HG02642 (cell line): ENCODE measurements around the gene SLC12A1.
"Not testable (repeated sequence)": the region's sequence is repeated elsewhere in the genome, so short reads cannot be mapped to it uniquely, and the experiment has no call there.

ENCODE experiments used
- ATAC-seq: cut with Tn5 transposase; IDR thresholded peaks from one replicate; pipeline ENCODE4 v1.9.1; 2021; ENCODE audit warnings: mild to moderate bottlenecking; ENCODE audit not compliant: unreplicated experiment, poor library complexity

SLC12A1 gene

GRCh38 chr15:48300038-48300437 is 93.9 kb downstream of the SLC12A1 start:
- ATAC-seq: no peak

GRCh38 chr15:48304398-48304797 is 98.3 kb downstream of the SLC12A1 start:
- ATAC-seq: no peak

- ATAC-seq: no peak
These were observed 100.5 kb downstream of the SLC12A1 start for GRCh38 chr15:48306639-48307038.

GRCh38 chr15:48307586-48307985 is 101.5 kb downstream of the SLC12A1 start:
- ATAC-seq: no peak

GRCh38 chr15:48309740-48310139 is 103.6 kb downstream of the SLC12A1 start:
- ATAC-seq: no peak

GRCh38 chr15:48313216-48313615 is 107.1 kb downstream of the SLC12A1 start:
- no peak for ATAC-seq

- ATAC-seq: no peak
These were observed 108.9 kb downstream of the SLC12A1 start for GRCh38 chr15:48315041-48315440.

GRCh38 chr15:48317221-48317620 is 111.1 kb downstream of the SLC12A1 start:
- ATAC-seq: no peak

GRCh38 chr15:48318131-48318530 is 112.0 kb downstream of the SLC12A1 start:
- no peak for ATAC-seq

- ATAC-seq: no peak
These were observed 117.2 kb downstream of the SLC12A1 start for GRCh38 chr15:48323294-48323693.

GRCh38 chr15:48324949-48325348 is 118.8 kb downstream of the SLC12A1 start:
- no peak for ATAC-seq

- no peak for ATAC-seq
These were observed 119.3 kb downstream of the SLC12A1 start for GRCh38 chr15:48325400-48325799.

- ATAC-seq: not testable (repeated sequence)
These were observed 120.1 kb downstream of the SLC12A1 start for GRCh38 chr15:48326180-48326579.

- ATAC-seq: no peak
These were observed 124.1 kb downstream of the SLC12A1 start for GRCh38 chr15:48330105-48330785.

- ATAC-seq: peak; percentile 91
These were observed 125.0 kb downstream of the SLC12A1 start, which contains the start of gene DUT for GRCh38 chr15:48330855-48331795. Gene DUT, plus strand, starts transcription at chr15:48331429. Its CDS starts 87 bp downstream, at chr15:48331516.

GRCh38 chr15:48331796-48332641 is 125.9 kb downstream of the SLC12A1 start:
- ATAC-seq: peak; percentile 56

- ATAC-seq: no peak
These were observed 126.5 kb downstream of the SLC12A1 start for GRCh38 chr15:48332642-48333034.

GRCh38 chr15:48333540-48333939 is 127.4 kb downstream of the SLC12A1 start:
- ATAC-seq: no peak

GRCh38 chr15:48334260-48334659 is 128.2 kb downstream of the SLC12A1 start:
- no peak for ATAC-seq

- peak; percentile 36 for ATAC-seq
These were observed 130.8 kb downstream of the SLC12A1 start for GRCh38 chr15:48336940-48337339.
